Measurements from ENCODE around the gene ZNF385B. TPM values are rescaled to one million over a fixed set of nuclear protein-coding genes. Genes with fewer than 3 reads are reported as not detected.

ZNF385B gene
- total and polyA plus RNA-seq, 9 of the 15 experiments (the other 6 are each of a cell fraction or from before 2014, with no cell fraction given), result 0.50 TPM; not detected in 8

DNA sequence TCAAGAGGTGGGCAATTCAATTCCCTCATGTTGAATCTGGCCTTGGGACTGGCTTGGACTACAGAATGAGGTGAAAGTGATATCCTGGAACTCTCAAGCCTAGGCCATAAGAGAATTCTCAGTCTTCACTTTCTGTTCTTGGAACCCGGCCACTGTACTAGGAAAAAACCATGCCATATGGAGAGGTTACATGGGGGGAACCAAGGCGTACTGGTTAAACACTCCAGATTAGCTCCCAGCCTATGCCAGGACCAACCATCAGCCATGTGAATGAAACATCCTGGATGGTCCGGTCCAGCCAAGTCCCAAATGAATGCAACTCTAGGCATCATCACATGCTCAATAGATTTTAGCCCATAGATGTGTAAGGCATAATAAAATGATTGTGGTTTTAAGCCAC is 56.4 kb downstream of the ZNF385B start:
- H3K27me3 ChIP-seq (ENCODE audit: control insufficient read depth in 2 of 2, insufficient read depth in 2 of 2, low read length in 2 of 2), result no peaks in the 10 kb centered on the region
- no peaks in the 10 kb centered on the region for H3K79me2 ChIP-seq (ENCODE audit: control insufficient read depth, insufficient read depth, low read length)
- intact Hi-C loops (cut with micrococcal nuclease) (no loop called here), in situ Hi-C loops (cut with MboI) (no loop called here)
- DNase-seq (ENCODE audit: extremely low read depth in 1 of 4, low spot score in 3 of 4) (no peak), FAIRE-seq (no peak), ATAC-seq (no peak)
- no peak overlapping the region for H3K4me3 ChIP-seq
- no peak overlapping the region for H2AFZ ChIP-seq (ENCODE audit: low read depth, low read length)
- CTCF ChIA-PET (ENCODE audit: low intra/inter-chr PET ratio), result no interaction called here
- BruUV-seq (replicated peaks), result no TSS peak
- H3K27ac ChIP-seq (ENCODE audit: extremely low read depth, low read depth, low read length), result no peak overlapping the region
- no peaks in the 10 kb centered on the region for H4K20me1 ChIP-seq (replicated peaks; ENCODE audit: control insufficient read depth, insufficient read depth, low read length)
- no peaks in the 10 kb centered on the region for H3K36me3 ChIP-seq (ENCODE audit: control insufficient read depth, insufficient read depth, low read length)
- no peaks in the 10 kb centered on the region for H3K4me1 ChIP-seq (replicated peaks in 1 of 2; ENCODE audit: control insufficient read depth in 2 of 2, insufficient read depth in 2 of 2, low read length in 2 of 2)
- H3K9ac ChIP-seq (ENCODE audit: insufficient read depth in 1 of 2, low read depth in 2 of 2, low read length in 2 of 2), result no peak overlapping the region
- POLR2A ChIA-PET, result interaction anchor here (0.6 kb wide), 1 partner anchor 1548 kb away, joined by 3 read pairs; no protein-coding TSS in a partner anchor
- WGBS (ENCODE audit: insufficient coverage, low coverage, missing lambda C conversion rate), result 33% methylated on average over 3 of the region's 3 CpGs
- no peak for TF ChIP-seq RREB1 (CRISPR knock-in tag; IDR thresholded peaks at IDR 0.05)
- no peak for TF ChIP-seq HNRNPL (IDR thresholded peaks at IDR 0.05; ENCODE audit: low read depth, low read length)
- no peak for TF ChIP-seq RB1 (IDR thresholded peaks at IDR 0.05; ENCODE audit: low read depth)
- H3K9me1 ChIP-seq (ENCODE audit: control insufficient read depth, insufficient read depth, low read length), result no peaks in the 10 kb centered on the region
- H3K9me3 ChIP-seq (replicated peaks; ENCODE audit: control insufficient read depth, insufficient read depth, low read depth, low read length), result no peaks in the 10 kb centered on the region
- no peak overlapping the region for H3K4me2 ChIP-seq (ENCODE audit: insufficient read depth, low read length)
